Suprapubic skin (tissue), 4 donors: ENCODE measurements around the gene SLC38A10. TPM values are rescaled to one million over a fixed set of nuclear protein-coding genes. Genes with fewer than 3 reads are reported as not detected.

Experiments used
- DNase-seq, 2 donors: peaks; one replicate each; pipeline ENCODE4 v3.0.0-alpha.2; 2019; ENCODE audit warnings: low spot score in 2 of 2
- H3K27ac ChIP-seq: fragments of 200-600 bp; sonication (generic); one replicate; pipeline ENCODE4 v1.5.1; 2019
- H3K27me3 ChIP-seq: fragments of 200-600 bp; sonication (generic); one replicate; pipeline ENCODE4 v1.5.1; 2019
- H3K36me3 ChIP-seq: fragments of 200-600 bp; sonication (generic); one replicate; pipeline ENCODE4 v1.5.1; 2019
- H3K4me1 ChIP-seq: fragments of 200-600 bp; sonication (generic); one replicate; pipeline ENCODE4 v1.5.1; 2019
- H3K4me3 ChIP-seq: fragments of 200-600 bp; sonication (generic); one replicate; pipeline ENCODE4 v1.5.1; 2019; ENCODE audit warnings: mild to moderate bottlenecking
- H3K9me3 ChIP-seq: fragments of 200-600 bp; sonication (generic); one replicate; pipeline ENCODE4 v1.5.1; 2019
- EP300 ChIP-seq: sonication (generic); formaldehyde crosslinking; IDR thresholded peaks from one replicate; pipeline ENCODE4 v1.6.1; 2017; ENCODE audit warnings: antibody characterized with exemption
- POLR2A ChIP-seq, 2 donors: fragments of 450-650 bp; IDR thresholded peaks; one replicate each; pipeline ENCODE4 v1.6.1; 2017; ENCODE audit warnings: antibody characterized with exemption in 2 of 2, mild to moderate bottlenecking in 2 of 2, moderate library complexity in 2 of 2
- POLR2AphosphoS5 ChIP-seq, 3 donors: sonication (generic); formaldehyde crosslinking; IDR thresholded peaks; one replicate each; pipeline ENCODE4 v1.6.1; 2017; ENCODE audit warnings: antibody characterized with exemption in 3 of 3
- WGBS: methylation state at CpG from one replicate; pipeline ENCODE4 v1.1.5; 2018; 5-methylcytosine and 5-hydroxymethylcytosine counted together
- total RNA-seq, 4 donors: library from RNA; depleted of rRNA; stranded (reverse); fragments of >200 nt; gene quantifications; one replicate each; pipeline ENCODE4 v1.1.0, GENCODE V29; 2016
- TF ChIP-seq, protein P1 (sequence below), 2 donors: fragments of 200-600 bp in 1 of 2; fragments of 450-650 bp in 1 of 2; sonication (generic) in 1 of 2; IDR thresholded peaks; one replicate each; pipeline ENCODE4 v1.5.1; 2016 to 2019; ENCODE audit warnings: antibody characterized with exemption in 2 of 2, mild to moderate bottlenecking in 1 of 2, moderate library complexity in 1 of 2

Gene SLC38A10
- total RNA-seq, 4 donors from 2014 or later: 48.5 to 84.9 (median 69.4) TPM

DNA sequence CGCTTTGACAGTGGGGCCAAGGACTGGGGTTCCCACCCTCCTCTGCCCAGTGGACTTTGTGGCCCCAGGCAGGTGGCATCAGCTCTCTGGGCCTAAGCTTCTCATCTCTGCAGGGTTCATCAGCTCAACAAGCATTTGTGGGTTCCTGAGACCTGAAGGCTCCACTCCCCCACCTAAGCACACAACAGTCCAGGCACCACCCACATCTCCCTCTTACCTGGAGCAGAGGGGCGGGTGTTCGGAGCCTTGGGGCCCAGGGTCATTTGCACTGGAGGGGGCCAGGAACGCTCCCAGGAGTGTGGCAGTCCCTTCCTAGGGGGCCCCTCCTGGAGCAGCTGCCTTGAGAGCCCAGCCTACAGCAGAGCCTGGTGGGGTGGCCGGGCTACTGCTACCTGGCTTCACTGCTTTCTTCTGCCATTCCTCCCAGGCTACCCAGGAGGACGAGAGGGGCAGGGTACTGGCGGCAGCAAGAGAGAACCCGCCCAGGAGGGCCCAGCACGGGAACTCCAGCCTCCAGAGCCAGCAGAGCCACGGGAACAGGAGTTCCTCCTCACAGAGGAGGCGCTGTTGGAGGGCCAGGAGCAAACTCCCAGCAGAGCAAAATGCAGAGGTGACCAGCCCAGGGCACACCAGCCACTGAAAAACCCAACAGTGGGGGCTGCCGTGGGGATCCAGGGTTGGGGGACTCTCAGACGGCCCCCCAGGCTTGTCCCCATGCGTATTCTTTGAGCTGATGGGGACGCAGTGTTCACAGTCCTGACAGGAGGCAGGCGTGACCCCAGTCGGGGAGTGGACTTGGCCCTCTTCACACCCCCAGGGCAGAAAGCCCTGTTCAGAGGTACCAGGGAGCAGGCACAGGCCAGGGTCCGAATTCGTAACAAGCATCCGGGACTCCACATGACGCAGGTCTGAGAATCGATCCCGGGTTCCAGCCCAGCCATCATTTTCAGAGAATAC, 35.1 kb upstream of the SLC38A10 start:
- Histone ChIP-seq H3K27ac (peak overlapping the region; percentile 33), H3K4me1 (peaks cover 66% of the 10 kb centered on the region), H3K9me3 (no peaks in the 10 kb centered on the region), H3K36me3 (no peaks in the 10 kb centered on the region), H3K27me3 (no peaks in the 10 kb centered on the region), H3K4me3 (peak overlapping the region; percentile 5)
- 70% methylated on average over 5 of the region's 23 CpGs for WGBS
- no peak for DNase-seq
- no peak for TF ChIP-seq POLR2A (IDR thresholded peaks at IDR 0.05)
- TF ChIP-seq, protein P1, sequence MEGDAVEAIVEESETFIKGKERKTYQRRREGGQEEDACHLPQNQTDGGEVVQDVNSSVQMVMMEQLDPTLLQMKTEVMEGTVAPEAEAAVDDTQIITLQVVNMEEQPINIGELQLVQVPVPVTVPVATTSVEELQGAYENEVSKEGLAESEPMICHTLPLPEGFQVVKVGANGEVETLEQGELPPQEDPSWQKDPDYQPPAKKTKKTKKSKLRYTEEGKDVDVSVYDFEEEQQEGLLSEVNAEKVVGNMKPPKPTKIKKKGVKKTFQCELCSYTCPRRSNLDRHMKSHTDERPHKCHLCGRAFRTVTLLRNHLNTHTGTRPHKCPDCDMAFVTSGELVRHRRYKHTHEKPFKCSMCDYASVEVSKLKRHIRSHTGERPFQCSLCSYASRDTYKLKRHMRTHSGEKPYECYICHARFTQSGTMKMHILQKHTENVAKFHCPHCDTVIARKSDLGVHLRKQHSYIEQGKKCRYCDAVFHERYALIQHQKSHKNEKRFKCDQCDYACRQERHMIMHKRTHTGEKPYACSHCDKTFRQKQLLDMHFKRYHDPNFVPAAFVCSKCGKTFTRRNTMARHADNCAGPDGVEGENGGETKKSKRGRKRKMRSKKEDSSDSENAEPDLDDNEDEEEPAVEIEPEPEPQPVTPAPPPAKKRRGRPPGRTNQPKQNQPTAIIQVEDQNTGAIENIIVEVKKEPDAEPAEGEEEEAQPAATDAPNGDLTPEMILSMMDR (IDR thresholded peaks at IDR 0.05): no peak
- no peak for TF ChIP-seq EP300
- TF ChIP-seq POLR2AphosphoS5 (IDR thresholded peaks at IDR 0.05): no peak

DNA sequence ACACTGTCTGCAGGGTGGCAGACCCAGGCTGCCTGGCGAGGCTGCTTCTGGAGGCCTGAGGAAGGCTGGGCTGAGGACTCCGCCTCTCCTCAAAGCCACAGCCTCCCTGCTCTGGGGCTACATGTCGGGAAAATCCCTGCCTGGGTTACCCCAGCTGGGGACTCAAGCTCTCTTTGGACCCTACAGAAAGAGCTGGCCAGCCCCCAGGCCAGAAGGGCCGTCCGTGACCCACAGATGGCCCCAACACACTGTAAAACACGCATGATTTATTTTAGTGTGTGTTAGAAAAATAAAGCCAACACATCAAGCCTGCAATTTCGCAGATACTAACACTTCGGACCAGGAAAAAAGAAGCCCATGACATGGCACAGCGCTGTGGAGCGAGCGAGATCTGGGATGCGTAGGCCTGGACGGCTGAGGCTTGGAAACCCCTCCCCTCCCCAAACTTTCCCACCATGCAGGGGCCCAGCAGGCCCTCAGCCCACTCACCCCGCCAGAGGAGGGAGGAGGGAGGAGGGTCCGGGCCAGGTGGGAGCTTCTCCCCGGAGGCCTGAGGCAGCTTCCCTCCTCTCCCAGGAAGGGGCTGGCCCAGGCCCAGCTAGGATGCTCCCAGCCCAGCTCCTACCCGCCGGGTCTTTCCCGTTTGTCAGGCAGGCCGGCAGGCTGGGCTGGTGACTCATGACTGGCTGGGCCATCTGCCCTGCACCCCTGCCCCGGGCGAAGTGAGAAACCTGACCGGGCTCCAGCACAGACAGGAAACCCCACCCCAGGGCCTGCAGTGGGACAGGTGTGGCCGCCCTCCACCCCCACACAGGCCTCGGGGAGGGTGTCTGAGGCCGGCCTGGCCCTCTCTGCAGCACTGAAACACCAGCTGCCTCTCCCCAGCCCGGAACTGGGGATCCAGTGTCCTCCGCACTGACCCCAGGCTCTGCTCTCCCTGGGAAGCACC, 34.1 kb upstream of the SLC38A10 start:
- Histone ChIP-seq H3K4me3 (peak overlapping the region; percentile 5), H3K27me3 (no peaks in the 10 kb centered on the region), H3K4me1 (peaks cover 59% of the 10 kb centered on the region), H3K9me3 (no peaks in the 10 kb centered on the region), H3K36me3 (no peaks in the 10 kb centered on the region), H3K27ac (peak overlapping the region; percentile 59)
- peak; percentile 92 to 95 for DNase-seq
- TF ChIP-seq EP300 (no peak), POLR2AphosphoS5 (IDR thresholded peaks at IDR 0.05) (peak in 2 of 3 donors; percentile 62 to 87)
- 62% methylated on average over 10 of the region's 28 CpGs for whole genome bisulfite sequencing

DNA sequence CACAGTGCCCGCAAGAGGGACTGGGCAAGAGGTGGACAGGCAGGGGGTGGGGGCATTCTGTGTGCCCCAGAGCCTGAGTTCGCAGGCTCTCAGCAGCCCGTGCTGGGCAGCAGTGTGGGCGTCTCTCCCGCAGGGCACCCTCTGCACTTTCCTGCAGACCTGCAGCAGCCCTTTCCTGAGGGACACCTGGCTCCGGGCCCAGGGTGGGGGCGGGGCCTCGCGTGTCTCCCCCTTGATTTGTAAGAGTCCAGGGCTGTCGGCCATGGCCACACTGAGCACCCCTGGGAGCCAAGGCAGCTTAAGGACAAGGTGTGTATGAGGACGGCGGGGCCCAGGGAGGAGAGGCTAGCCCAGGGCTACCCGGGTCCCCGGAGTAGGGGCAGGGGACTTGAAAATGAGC, 33.4 kb upstream of the SLC38A10 start:
- DNase-seq: no peak
- H3K9me3 ChIP-seq: no peaks in the 10 kb centered on the region
- no peak overlapping the region for H3K4me3 ChIP-seq
- TF ChIP-seq EP300: no peak
- no peak for TF ChIP-seq POLR2A (IDR thresholded peaks at IDR 0.05)
- TF ChIP-seq POLR2AphosphoS5 (IDR thresholded peaks at IDR 0.05): no peak
- TF ChIP-seq, protein P1 (IDR thresholded peaks at IDR 0.05): no peak
- no peaks in the 10 kb centered on the region for H3K36me3 ChIP-seq
- peak overlapping the region; percentile 59 for H3K27ac ChIP-seq
- peaks cover 59% of the 10 kb centered on the region for H3K4me1 ChIP-seq
- H3K27me3 ChIP-seq: no peaks in the 10 kb centered on the region
- WGBS: 75% methylated on average over 2 of the region's 14 CpGs

DNA sequence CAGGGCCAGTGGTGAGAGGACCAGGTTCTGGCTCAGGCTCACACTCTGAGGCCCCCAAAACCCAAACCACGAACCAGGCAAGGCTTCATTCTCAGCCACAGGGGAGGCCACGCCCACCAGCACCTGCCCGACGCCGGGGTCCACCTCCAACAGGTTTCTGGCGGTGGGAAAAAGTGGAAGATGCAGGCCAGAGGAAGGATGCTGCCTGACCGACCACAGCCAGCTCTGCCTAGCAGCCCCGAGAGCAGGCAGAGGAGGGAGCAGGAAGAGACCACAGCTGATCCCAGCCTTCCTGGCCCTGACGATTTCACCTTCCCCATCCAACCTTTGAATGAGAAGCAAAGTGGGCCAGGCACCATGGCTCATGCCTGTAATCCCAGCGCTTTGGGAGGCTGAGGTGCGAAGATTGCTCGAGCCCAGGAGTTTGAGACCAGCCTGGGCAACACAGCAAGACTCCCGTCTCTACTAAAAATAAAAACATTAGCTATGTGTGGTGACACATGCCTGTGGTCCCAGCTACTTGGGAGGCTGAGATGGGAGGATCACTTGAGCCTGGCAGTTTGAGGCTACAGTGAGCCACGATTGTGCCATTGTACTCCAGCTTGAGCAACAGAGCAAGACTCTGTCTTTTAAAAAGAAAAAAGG, 30.7 kb upstream of the SLC38A10 start:
- H3K4me1 ChIP-seq: peaks cover 63% of the 10 kb centered on the region
- no peak overlapping the region for H3K4me3 ChIP-seq

More for the DNA sequence above, 30.7 kb upstream of the SLC38A10 start:
- no peaks in the 10 kb centered on the region for H3K36me3 ChIP-seq
- H3K27ac ChIP-seq: no peak overlapping the region
- no peaks in the 10 kb centered on the region for H3K27me3 ChIP-seq
- TF ChIP-seq EP300: no peak
- no peak for TF ChIP-seq POLR2A (IDR thresholded peaks at IDR 0.05)
- TF ChIP-seq, protein P1 (IDR thresholded peaks at IDR 0.05): no peak
- no peak for TF ChIP-seq POLR2AphosphoS5 (IDR thresholded peaks at IDR 0.05)
- no peak for DNase-seq
- no peaks in the 10 kb centered on the region for H3K9me3 ChIP-seq
- WGBS: 89% methylated on average over 14 of the region's 14 CpGs
